ENCODE measurements around the gene RGS3. TPM values are rescaled to one million over a fixed set of nuclear protein-coding genes. Genes with fewer than 3 reads are reported as not detected.

RGS3 gene
- total RNA-seq, 2 experiments from 2014 or later = 22.8 to 32.9 TPM

DNA sequence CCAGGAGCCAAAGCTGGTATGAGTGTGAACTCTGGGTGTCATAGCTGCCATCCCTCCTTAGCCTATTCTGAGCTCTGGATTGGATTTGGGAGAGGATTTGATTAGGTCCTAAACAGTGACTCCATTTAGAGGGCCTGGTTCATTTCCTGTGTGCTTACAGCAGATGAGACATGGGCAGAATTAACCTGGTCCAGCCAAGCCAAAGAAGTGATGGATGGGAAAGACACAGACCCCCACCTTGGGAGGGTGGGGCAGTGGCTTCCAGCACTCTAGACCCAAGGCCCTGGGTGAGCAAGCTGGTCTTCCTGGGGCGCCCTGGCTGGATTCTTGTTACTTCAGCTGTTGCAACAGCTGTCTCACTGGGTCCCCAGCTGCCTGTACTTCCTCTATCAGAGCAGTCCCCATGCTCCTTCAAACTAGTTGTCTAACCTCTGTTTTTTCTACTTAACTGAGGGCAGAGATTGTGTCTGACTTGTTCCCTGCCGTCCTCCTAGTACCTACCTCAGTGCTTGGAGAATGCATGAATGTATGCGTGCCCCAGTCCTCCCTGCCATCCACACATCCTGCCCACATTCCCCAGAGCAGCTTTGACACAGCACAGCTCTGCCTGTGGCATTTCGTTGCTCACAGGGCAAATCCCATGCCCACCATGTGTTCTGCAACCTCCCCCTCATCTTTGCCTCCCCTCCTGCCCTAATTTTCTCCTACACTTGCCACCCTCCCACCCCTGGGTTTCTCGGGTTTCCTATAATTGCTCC, 115.9 kb downstream of the RGS3 start:
- no peaks in the 10 kb centered on the region for H3K9me2 ChIP-seq (ENCODE audit: insufficient read depth, low read length)
- peak overlapping the region; percentile 52 for H3K4me3 ChIP-seq (ENCODE audit: low read depth, low read length, poor library complexity, severe bottlenecking)
- BruUV-seq (replicated peaks) = no TSS peak
- DNase-seq (ENCODE audit: low spot score) = peak; percentile 91
- TF ChIP-seq, protein P1, sequence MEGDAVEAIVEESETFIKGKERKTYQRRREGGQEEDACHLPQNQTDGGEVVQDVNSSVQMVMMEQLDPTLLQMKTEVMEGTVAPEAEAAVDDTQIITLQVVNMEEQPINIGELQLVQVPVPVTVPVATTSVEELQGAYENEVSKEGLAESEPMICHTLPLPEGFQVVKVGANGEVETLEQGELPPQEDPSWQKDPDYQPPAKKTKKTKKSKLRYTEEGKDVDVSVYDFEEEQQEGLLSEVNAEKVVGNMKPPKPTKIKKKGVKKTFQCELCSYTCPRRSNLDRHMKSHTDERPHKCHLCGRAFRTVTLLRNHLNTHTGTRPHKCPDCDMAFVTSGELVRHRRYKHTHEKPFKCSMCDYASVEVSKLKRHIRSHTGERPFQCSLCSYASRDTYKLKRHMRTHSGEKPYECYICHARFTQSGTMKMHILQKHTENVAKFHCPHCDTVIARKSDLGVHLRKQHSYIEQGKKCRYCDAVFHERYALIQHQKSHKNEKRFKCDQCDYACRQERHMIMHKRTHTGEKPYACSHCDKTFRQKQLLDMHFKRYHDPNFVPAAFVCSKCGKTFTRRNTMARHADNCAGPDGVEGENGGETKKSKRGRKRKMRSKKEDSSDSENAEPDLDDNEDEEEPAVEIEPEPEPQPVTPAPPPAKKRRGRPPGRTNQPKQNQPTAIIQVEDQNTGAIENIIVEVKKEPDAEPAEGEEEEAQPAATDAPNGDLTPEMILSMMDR (conservative IDR thresholded peaks at IDR 0.05; ENCODE audit: low read length) = no peak
- TF ChIP-seq EZH2phosphoT487 (IDR thresholded peaks at IDR 0.05; ENCODE audit: borderline replicate concordance, low read depth, low read length) = no peak
- H3K36me3 ChIP-seq (ENCODE audit: insufficient read depth, low read length) = peaks cover 12% of the 10 kb centered on the region
- peaks cover 90% of the 10 kb centered on the region for H3K4me1 ChIP-seq (ENCODE audit: insufficient read depth, low read length, poor library complexity, severe bottlenecking)
- no peaks in the 10 kb centered on the region for H3K9me3 ChIP-seq (ENCODE audit: low read length)
- intact Hi-C loops (cut with micrococcal nuclease; ENCODE audit: unreplicated experiment) = loop anchor here (1.0 to 10.0 kb wide), 6 partner anchors 56 to 808 kb away; partner anchors contain the start of genes AKNA, FKBP15, RNF183 and SLC31A1
- H3K27ac ChIP-seq (ENCODE audit: low read depth, low read length, poor library complexity, severe bottlenecking) = peak overlapping the region; percentile 96
- peak overlapping the region; percentile 77 for H3K4me2 ChIP-seq (ENCODE audit: low read length)
- peak overlapping the region; percentile 34; the same call in 1 of the 2 replicates for H2AFZ ChIP-seq (ENCODE audit: low read length)
- H4K20me1 ChIP-seq (ENCODE audit: insufficient read depth, low read length) = no peaks in the 10 kb centered on the region
- no peaks in the 10 kb centered on the region for H3K79me2 ChIP-seq (ENCODE audit: insufficient read depth, low read depth, low read length)
- ChIA-PET POLR2A (interaction anchor here (0.5 to 6.1 kb wide), 19 partner anchors 20 to 1349 kb away, joined by 3 to 61 read pairs (median 4); partner anchors contain the start of genes C9orf43, CDC26, POLE3 and PRPF4), CTCF (ENCODE audit: unreplicated experiment) (interaction anchor here (0.6 to 1.9 kb wide), 15 partner anchors 9 to 240 kb away, joined by 3 to 8 read pairs (median 3); partner anchors contain the start of gene WDR31)

DNA sequence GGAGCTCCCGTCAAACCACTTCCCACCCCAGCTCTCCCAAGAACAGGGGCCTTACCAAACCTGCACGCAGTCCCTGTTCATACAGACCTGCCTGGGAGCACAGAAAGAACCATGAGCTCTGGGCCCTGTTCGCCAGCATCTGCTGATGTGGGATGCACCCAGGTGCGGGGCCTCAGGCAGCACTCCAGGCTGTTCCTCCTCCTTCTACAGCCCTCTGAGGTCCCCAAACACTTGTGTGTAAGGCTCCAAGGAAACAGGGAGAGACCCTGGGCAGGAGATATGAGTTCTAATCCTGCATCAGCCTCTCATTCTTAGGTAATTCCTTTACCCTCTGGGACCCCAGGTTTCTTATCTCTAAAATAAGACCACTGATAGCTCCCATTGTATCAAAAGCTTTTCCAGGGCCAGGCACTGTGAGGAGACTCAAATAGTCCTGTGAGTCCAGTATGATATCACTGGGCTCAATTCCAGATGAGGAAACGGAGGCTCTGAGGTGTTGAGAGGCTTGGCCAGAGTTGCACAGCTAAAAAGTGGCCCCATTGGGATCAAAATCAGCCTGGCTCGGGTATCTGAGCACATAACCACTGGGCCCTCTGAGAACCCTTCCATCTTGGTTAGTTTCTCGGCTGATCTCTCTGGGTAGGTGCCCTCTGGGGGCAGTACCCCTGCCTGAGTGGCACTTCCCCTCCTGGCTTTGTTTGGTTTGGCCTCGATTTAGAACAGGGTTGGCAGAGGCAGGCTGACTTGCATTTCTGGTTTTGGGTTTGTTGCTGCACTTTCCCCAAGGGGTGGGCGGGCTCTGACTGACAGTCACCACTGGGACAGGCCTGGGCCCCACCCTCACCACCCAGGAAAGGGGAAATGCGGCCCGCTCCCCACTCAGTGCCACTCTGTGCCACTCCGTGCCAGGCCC, 116.8 kb downstream of the RGS3 start:
- H3K36me3 ChIP-seq (ENCODE audit: insufficient read depth, low read length) = peaks cover 19% of the 10 kb centered on the region
- intact Hi-C loops (cut with micrococcal nuclease; ENCODE audit: unreplicated experiment) = loop anchor here (10.0 kb wide), 1 partner anchor 275 kb away; the partner anchor contains the start of gene RNF183
- H4K20me1 ChIP-seq (ENCODE audit: insufficient read depth, low read length) = no peaks in the 10 kb centered on the region
- BruUV-seq (replicated peaks) = no TSS peak
- no peaks in the 10 kb centered on the region for H3K9me2 ChIP-seq (ENCODE audit: insufficient read depth, low read length)
- H3K9me3 ChIP-seq (ENCODE audit: low read length) = no peaks in the 10 kb centered on the region
- CTCF ChIA-PET (ENCODE audit: unreplicated experiment) = interaction anchor here (0.6 to 1.9 kb wide), 8 partner anchors 8 to 125 kb away, joined by 3 to 8 read pairs (median 3); no protein-coding TSS in a partner anchor
- no peaks in the 10 kb centered on the region for H3K79me2 ChIP-seq (ENCODE audit: insufficient read depth, low read depth, low read length)
- no peak for TF ChIP-seq EZH2phosphoT487 (IDR thresholded peaks at IDR 0.05; ENCODE audit: borderline replicate concordance, low read depth, low read length)
- TF ChIP-seq, protein P1 (conservative IDR thresholded peaks at IDR 0.05; ENCODE audit: low read length) = no peak
- peaks cover 83% of the 10 kb centered on the region for H3K4me1 ChIP-seq (ENCODE audit: insufficient read depth, low read length, poor library complexity, severe bottlenecking)
- peak; percentile 58 for DNase-seq (ENCODE audit: low spot score)
- peak overlapping the region; percentile 52 for H3K4me3 ChIP-seq (ENCODE audit: low read depth, low read length, poor library complexity, severe bottlenecking)
- H3K4me2 ChIP-seq (ENCODE audit: low read length) = peak overlapping the region; percentile 77
- H2AFZ ChIP-seq (ENCODE audit: low read length) = peak overlapping the region; percentile 0; the same call in 1 of the 2 replicates
- POLR2A ChIA-PET = interaction anchor here (0.5 to 6.1 kb wide), 14 partner anchors 22 to 357 kb away, joined by 3 to 61 read pairs (median 4); partner anchors contain the start of genes C9orf43, CDC26, POLE3 and PRPF4
- H3K27ac ChIP-seq (ENCODE audit: low read depth, low read length, poor library complexity, severe bottlenecking) = peak overlapping the region; percentile 96
